ENCODE measurements around the gene PER1.

DNA sequence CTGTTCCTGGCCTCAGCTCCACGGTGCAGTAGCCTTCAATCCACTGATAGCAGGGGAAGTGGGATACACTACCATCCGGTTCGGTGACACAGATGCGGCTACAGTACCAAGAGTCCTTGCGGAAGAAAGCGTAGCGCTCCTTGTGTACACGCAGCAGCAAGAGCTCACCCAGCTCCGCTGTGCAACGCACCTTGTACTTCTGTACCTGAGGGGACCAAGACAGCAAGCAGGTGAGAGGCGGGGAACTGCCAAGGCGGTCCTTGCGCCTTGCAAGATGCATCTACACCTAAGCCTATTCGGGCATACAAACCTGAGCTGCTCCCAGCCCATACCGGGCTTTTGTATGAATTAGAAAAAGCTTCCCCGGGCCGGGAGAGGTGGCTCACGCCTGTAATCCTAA, 35.4 kb downstream of the PER1 start:
- TF ChIP-seq POLR2A (IDR thresholded peaks at IDR 0.05) = no peak
- TF ChIP-seq, protein P1, sequence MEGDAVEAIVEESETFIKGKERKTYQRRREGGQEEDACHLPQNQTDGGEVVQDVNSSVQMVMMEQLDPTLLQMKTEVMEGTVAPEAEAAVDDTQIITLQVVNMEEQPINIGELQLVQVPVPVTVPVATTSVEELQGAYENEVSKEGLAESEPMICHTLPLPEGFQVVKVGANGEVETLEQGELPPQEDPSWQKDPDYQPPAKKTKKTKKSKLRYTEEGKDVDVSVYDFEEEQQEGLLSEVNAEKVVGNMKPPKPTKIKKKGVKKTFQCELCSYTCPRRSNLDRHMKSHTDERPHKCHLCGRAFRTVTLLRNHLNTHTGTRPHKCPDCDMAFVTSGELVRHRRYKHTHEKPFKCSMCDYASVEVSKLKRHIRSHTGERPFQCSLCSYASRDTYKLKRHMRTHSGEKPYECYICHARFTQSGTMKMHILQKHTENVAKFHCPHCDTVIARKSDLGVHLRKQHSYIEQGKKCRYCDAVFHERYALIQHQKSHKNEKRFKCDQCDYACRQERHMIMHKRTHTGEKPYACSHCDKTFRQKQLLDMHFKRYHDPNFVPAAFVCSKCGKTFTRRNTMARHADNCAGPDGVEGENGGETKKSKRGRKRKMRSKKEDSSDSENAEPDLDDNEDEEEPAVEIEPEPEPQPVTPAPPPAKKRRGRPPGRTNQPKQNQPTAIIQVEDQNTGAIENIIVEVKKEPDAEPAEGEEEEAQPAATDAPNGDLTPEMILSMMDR (IDR thresholded peaks at IDR 0.05 in 4 of 5, conservative IDR thresholded peaks at IDR 0.05 in 1 of 5) = no peak

Data from gastrocnemius medialis (tissue), 4 donors.